Measurements from ENCODE around the gene SERTAD2.

DNA sequence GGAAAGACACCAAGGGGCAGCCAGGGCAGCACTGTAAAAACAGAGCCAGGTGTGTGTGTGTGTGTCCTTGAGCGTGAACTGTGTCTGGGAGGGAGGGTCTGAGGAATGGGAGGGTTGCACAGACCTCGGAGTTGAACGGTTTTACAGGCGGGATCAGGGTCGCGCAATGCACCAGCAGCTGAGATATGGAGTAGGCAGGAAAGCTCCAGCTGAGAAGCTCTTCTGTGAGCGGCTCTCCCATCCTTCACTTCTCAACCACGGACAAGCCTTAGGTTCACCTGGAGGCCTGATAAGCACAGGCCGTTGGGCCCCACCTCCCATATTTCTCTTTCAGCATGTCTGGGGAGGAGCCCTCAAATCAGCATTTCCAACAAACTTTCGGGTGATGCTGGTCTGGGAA lies 12.1 kb downstream of the SERTAD2 start:
- TF ChIP-seq, protein P1, sequence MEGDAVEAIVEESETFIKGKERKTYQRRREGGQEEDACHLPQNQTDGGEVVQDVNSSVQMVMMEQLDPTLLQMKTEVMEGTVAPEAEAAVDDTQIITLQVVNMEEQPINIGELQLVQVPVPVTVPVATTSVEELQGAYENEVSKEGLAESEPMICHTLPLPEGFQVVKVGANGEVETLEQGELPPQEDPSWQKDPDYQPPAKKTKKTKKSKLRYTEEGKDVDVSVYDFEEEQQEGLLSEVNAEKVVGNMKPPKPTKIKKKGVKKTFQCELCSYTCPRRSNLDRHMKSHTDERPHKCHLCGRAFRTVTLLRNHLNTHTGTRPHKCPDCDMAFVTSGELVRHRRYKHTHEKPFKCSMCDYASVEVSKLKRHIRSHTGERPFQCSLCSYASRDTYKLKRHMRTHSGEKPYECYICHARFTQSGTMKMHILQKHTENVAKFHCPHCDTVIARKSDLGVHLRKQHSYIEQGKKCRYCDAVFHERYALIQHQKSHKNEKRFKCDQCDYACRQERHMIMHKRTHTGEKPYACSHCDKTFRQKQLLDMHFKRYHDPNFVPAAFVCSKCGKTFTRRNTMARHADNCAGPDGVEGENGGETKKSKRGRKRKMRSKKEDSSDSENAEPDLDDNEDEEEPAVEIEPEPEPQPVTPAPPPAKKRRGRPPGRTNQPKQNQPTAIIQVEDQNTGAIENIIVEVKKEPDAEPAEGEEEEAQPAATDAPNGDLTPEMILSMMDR (IDR thresholded peaks at IDR 0.05; ENCODE audit: low read depth, low read length), result no peak
- no peak for TF ChIP-seq EZH2phosphoT487 (IDR thresholded peaks at IDR 0.05; ENCODE audit: low read depth)

Data from OCI-LY3 (cell line).